Sigmoid colon (tissue), 4 donors: Measurements from ENCODE around the gene NFX1.

ENCODE experiments used
- CTCF ChIP-seq, 4 experiments: fragments of 450-650 bp in 3 of 4; fragments of 200-600 bp in 1 of 4; IDR thresholded peaks; one replicate each; pipeline ENCODE4 v1.5.1; 2016 to 2019; ENCODE audit warnings: antibody characterized with exemption in 4 of 4, mild to moderate bottlenecking in 3 of 4, moderate library complexity in 2 of 4
- POLR2A ChIP-seq, 2 donors: fragments of 450-650 bp; IDR thresholded peaks; one replicate each; pipeline ENCODE4 v1.6.1; 2016; ENCODE audit warnings: antibody characterized with exemption in 2 of 2, mild to moderate bottlenecking in 2 of 2, moderate library complexity in 2 of 2
- POLR2AphosphoS5 ChIP-seq, 4 donors: sonication (generic); formaldehyde crosslinking; IDR thresholded peaks; one replicate each; pipeline ENCODE4 v1.6.1; 2017; ENCODE audit warnings: antibody characterized with exemption in 4 of 4

GRCh38 chr9:33272061-33272460 is 18.3 kb upstream of the NFX1 start:
- TF ChIP-seq POLR2A (IDR thresholded peaks at IDR 0.05), result no peak
- TF ChIP-seq CTCF (IDR thresholded peaks at IDR 0.05), result no peak
- TF ChIP-seq POLR2AphosphoS5 (IDR thresholded peaks at IDR 0.05), result no peak
